ENCODE measurements around the gene HDAC2. TPM values are rescaled to one million over a fixed set of nuclear protein-coding genes. Genes with fewer than 3 reads are reported as not detected.

HDAC2 gene
- total RNA-seq, 1 experiment from 2014 or later: 120 TPM

DNA sequence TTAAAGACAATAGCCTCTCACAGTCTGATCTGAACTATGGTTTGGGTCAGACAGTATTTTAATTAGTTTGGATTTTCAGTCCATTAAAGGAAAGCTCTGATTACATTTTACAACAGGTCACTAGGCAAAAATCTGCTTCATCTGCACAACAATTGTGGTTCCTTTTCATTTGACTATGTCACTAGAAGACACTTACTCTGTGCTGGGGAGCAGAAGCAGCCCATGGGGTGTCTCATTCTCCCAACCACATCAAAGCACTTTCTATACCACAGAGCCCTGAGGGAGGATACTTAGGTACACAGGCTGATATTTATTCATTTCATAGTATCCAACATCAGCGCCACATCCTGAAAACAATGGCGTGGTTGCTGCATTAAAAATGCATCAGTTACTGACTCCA, 36.6 kb upstream of the HDAC2 start:
- H3K9me3 ChIP-seq (ENCODE audit: low read length): no peaks in the 10 kb centered on the region
- H3K9ac ChIP-seq (ENCODE audit: low read length): no peak overlapping the region
- no peak overlapping the region for H3K4me3 ChIP-seq (ENCODE audit: low read length)
- no peak for DNase-seq
- no peak overlapping the region for H3K4me2 ChIP-seq (ENCODE audit: low read depth, low read length, poor library complexity, severe bottlenecking)
- no peaks in the 10 kb centered on the region for H3K27me3 ChIP-seq (ENCODE audit: low read length)
- no peaks in the 10 kb centered on the region for H4K20me1 ChIP-seq (ENCODE audit: insufficient read depth, low read depth, low read length)
- no peak overlapping the region for H2AFZ ChIP-seq (ENCODE audit: low read length)
- H3K4me1 ChIP-seq (ENCODE audit: low read length): no peaks in the 10 kb centered on the region
- no peaks in the 10 kb centered on the region for H3K9me2 ChIP-seq (replicated peaks; ENCODE audit: insufficient read depth, low read length)
- no peaks in the 10 kb centered on the region for H3K36me3 ChIP-seq (ENCODE audit: insufficient read depth, low read length)
- H3K27ac ChIP-seq (ENCODE audit: low read length): no peak overlapping the region
- no peaks in the 10 kb centered on the region for H3K79me2 ChIP-seq (ENCODE audit: low read length)

DNA sequence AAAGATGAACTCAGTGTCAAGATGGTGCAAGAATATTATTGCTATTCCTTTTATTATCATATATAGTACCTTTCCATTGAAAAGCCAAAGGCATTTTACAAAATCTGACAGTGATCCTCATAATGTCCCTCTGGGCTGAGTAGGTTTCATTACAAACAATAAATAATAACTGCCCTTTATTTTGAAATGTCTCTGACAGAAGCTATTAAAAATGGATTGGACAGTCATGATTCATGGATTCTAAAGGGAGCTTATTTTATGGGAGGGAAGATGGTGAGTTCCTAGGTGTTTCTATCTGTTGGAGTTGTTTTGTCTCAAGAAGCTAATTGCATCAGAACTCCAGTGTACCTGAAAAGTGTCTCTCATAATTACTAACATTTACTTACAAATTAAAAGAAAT, 30.4 kb upstream of the HDAC2 start:
- H3K4me1 ChIP-seq (ENCODE audit: low read length): no peaks in the 10 kb centered on the region
- no peak overlapping the region for H2AFZ ChIP-seq (ENCODE audit: low read length)
- H3K27me3 ChIP-seq (ENCODE audit: low read length): no peaks in the 10 kb centered on the region
- no peaks in the 10 kb centered on the region for H3K9me2 ChIP-seq (replicated peaks; ENCODE audit: insufficient read depth, low read length)
- H3K9ac ChIP-seq (ENCODE audit: low read length): no peak overlapping the region
- no peak overlapping the region for H3K27ac ChIP-seq (ENCODE audit: low read length)
- H3K79me2 ChIP-seq (ENCODE audit: low read length): no peaks in the 10 kb centered on the region
- H3K4me2 ChIP-seq (ENCODE audit: low read depth, low read length, poor library complexity, severe bottlenecking): no peak overlapping the region
- no peaks in the 10 kb centered on the region for H3K36me3 ChIP-seq (ENCODE audit: insufficient read depth, low read length)
- no peak overlapping the region for H3K4me3 ChIP-seq (ENCODE audit: low read length)
- H3K9me3 ChIP-seq (ENCODE audit: low read length): no peaks in the 10 kb centered on the region
- no peaks in the 10 kb centered on the region for H4K20me1 ChIP-seq (ENCODE audit: insufficient read depth, low read depth, low read length)
- DNase-seq: no peak

DNA sequence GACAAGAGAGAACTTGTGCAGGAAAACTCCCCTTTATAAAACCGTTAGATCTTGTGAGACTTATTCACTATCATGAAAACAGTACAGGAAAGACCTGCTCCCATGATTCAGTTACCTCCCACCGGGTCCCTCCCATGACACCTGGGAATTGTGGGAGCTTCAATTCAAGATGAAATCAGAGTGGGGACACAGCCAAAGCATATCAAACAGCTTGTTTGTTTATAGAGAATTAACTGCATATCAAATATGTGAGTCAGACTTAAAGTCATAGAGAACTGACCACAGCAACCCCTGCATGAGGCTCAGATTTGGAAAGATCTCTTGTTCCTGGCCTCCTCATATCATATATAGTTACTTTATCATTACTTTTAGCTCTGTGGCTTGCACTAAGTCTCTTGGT, 29.1 kb upstream of the HDAC2 start:
- H3K4me2 ChIP-seq (ENCODE audit: low read depth, low read length, poor library complexity, severe bottlenecking): no peak overlapping the region
- H3K9me3 ChIP-seq (ENCODE audit: low read length): no peaks in the 10 kb centered on the region
- no peaks in the 10 kb centered on the region for H3K9me2 ChIP-seq (replicated peaks; ENCODE audit: insufficient read depth, low read length)
- H3K36me3 ChIP-seq (ENCODE audit: insufficient read depth, low read length): no peaks in the 10 kb centered on the region
- H3K9ac ChIP-seq (ENCODE audit: low read length): no peak overlapping the region
- H3K27ac ChIP-seq (ENCODE audit: low read length): no peak overlapping the region
- no peaks in the 10 kb centered on the region for H4K20me1 ChIP-seq (ENCODE audit: insufficient read depth, low read depth, low read length)
- no peak overlapping the region for H3K4me3 ChIP-seq (ENCODE audit: low read length)
- no peak overlapping the region for H2AFZ ChIP-seq (ENCODE audit: low read length)
- no peaks in the 10 kb centered on the region for H3K27me3 ChIP-seq (ENCODE audit: low read length)
- H3K4me1 ChIP-seq (ENCODE audit: low read length): no peaks in the 10 kb centered on the region
- DNase-seq: no peak
- H3K79me2 ChIP-seq (ENCODE audit: low read length): no peaks in the 10 kb centered on the region

DNA sequence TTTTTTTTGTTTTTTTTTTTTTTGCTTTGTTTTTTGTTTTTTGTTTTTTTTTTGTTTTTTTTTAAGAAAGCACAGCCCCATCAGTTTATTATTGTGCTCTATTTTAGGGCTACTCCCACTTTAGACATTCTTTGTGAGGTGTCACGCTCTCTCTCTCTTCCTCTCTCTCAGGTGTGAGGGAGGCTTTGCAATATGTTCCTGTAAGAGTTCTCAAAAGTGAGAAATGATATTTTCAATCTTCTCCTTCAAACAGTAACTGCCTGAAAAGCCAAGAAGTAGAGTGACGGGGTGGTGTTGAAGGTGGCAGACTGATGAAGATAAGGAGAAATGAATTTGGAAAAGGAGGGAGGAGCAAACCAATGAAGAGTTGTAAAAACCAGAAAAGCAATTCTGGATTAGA, 28.3 kb upstream of the HDAC2 start:
- H3K4me2 ChIP-seq (ENCODE audit: low read depth, low read length, poor library complexity, severe bottlenecking): no peak overlapping the region
- H3K4me1 ChIP-seq (ENCODE audit: low read length): no peaks in the 10 kb centered on the region
- no peaks in the 10 kb centered on the region for H3K27me3 ChIP-seq (ENCODE audit: low read length)
- H3K79me2 ChIP-seq (ENCODE audit: low read length): no peaks in the 10 kb centered on the region
- H3K36me3 ChIP-seq (ENCODE audit: insufficient read depth, low read length): no peaks in the 10 kb centered on the region
- H3K9me3 ChIP-seq (ENCODE audit: low read length): no peaks in the 10 kb centered on the region
- no peak overlapping the region for H3K9ac ChIP-seq (ENCODE audit: low read length)
- H3K4me3 ChIP-seq (ENCODE audit: low read length): no peak overlapping the region
- DNase-seq: no peak
- H3K9me2 ChIP-seq (replicated peaks; ENCODE audit: insufficient read depth, low read length): no peaks in the 10 kb centered on the region
- H3K27ac ChIP-seq (ENCODE audit: low read length): no peak overlapping the region
- H2AFZ ChIP-seq (ENCODE audit: low read length): no peak overlapping the region
- H4K20me1 ChIP-seq (ENCODE audit: insufficient read depth, low read depth, low read length): no peaks in the 10 kb centered on the region

DNA sequence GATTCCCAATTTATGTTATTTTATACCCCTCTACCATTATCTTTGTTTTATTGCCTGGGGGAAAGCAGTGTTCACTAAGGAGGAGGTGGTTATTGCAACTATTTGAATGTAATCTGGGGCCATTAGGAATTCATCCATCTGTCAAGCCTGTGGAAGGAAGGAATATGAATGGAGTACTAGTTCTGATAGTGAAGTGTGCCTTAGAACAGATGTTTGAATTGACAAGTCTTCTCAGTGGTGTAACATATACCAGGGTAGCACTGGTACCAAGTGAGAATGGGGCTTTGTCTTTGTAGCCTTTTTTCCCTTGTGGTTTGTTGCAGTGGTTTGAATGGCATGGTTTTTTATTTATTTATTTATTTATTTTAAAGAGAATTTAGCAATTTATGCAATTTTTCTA, 27.9 kb upstream of the HDAC2 start:
- Histone ChIP-seq H2AFZ (ENCODE audit: low read length) (no peak overlapping the region), H3K79me2 (ENCODE audit: low read length) (no peaks in the 10 kb centered on the region), H3K9ac (ENCODE audit: low read length) (no peak overlapping the region), H3K4me3 (ENCODE audit: low read length) (no peak overlapping the region), H4K20me1 (ENCODE audit: insufficient read depth, low read depth, low read length) (no peaks in the 10 kb centered on the region), H3K27me3 (ENCODE audit: low read length) (no peaks in the 10 kb centered on the region), H3K4me1 (ENCODE audit: low read length) (no peaks in the 10 kb centered on the region), H3K36me3 (ENCODE audit: insufficient read depth, low read length) (no peaks in the 10 kb centered on the region), H3K4me2 (ENCODE audit: low read depth, low read length, poor library complexity, severe bottlenecking) (no peak overlapping the region), H3K9me2 (replicated peaks; ENCODE audit: insufficient read depth, low read length) (no peaks in the 10 kb centered on the region), H3K9me3 (ENCODE audit: low read length) (no peaks in the 10 kb centered on the region), H3K27ac (ENCODE audit: low read length) (no peak overlapping the region)
- no peak for DNase-seq

DNA sequence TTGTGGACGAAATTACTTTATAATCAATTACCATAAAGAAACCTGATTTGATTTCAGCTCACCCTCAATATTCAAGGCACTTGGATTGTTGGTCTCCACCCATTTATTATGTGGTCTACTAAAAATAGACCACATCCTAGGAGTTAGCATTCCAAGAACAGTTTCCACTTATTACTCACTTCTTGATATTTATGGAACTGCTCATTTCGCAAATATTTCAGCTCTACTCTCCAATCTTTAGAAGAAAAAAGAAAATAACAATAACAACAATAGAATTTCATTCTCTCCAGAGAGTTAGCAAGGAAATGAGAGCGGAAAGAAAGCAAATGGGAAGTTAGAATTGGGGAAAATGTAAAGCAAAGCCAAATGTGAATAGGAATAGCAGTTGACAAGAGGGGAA, 26.2 kb upstream of the HDAC2 start:
- no peaks in the 10 kb centered on the region for H3K4me1 ChIP-seq (ENCODE audit: low read length)
- DNase-seq: no peak
- H3K79me2 ChIP-seq (ENCODE audit: low read length): no peaks in the 10 kb centered on the region
- no peaks in the 10 kb centered on the region for H3K9me2 ChIP-seq (replicated peaks; ENCODE audit: insufficient read depth, low read length)
- H3K36me3 ChIP-seq (ENCODE audit: insufficient read depth, low read length): no peaks in the 10 kb centered on the region
- no peak overlapping the region for H3K4me2 ChIP-seq (ENCODE audit: low read depth, low read length, poor library complexity, severe bottlenecking)
- H3K27me3 ChIP-seq (ENCODE audit: low read length): no peaks in the 10 kb centered on the region
- no peaks in the 10 kb centered on the region for H4K20me1 ChIP-seq (ENCODE audit: insufficient read depth, low read depth, low read length)
- no peak overlapping the region for H3K27ac ChIP-seq (ENCODE audit: low read length)
- no peaks in the 10 kb centered on the region for H3K9me3 ChIP-seq (ENCODE audit: low read length)
- no peak overlapping the region for H3K9ac ChIP-seq (ENCODE audit: low read length)
- no peak overlapping the region for H2AFZ ChIP-seq (ENCODE audit: low read length)
- no peak overlapping the region for H3K4me3 ChIP-seq (ENCODE audit: low read length)

DNA sequence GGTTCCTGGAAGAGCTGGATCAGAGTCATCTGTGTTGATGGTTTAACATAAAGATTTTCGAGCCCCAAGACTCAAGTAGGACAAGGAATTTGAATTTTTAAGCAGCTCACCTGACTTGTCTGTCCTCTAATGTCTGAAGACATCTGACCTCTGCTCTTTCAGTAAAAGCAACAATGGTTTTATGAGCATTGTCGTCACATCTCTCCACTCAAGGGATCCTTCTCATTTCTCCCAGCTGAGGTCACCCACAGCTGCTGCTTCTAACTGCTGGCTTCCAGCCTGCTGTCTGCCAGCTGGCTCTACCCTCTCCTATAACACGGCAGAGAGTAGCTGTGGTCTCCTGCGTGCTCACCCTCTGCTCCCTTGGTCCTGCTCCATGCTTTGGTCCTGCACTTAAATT, 24.7 kb upstream of the HDAC2 start:
- Histone ChIP-seq H3K4me3 (ENCODE audit: low read length) (no peak overlapping the region), H4K20me1 (ENCODE audit: insufficient read depth, low read depth, low read length) (no peaks in the 10 kb centered on the region), H3K36me3 (ENCODE audit: insufficient read depth, low read length) (no peaks in the 10 kb centered on the region), H3K79me2 (ENCODE audit: low read length) (no peaks in the 10 kb centered on the region), H3K9me3 (ENCODE audit: low read length) (no peaks in the 10 kb centered on the region), H3K4me2 (ENCODE audit: low read depth, low read length, poor library complexity, severe bottlenecking) (no peak overlapping the region), H3K27me3 (ENCODE audit: low read length) (no peaks in the 10 kb centered on the region), H2AFZ (ENCODE audit: low read length) (no peak overlapping the region), H3K9me2 (replicated peaks; ENCODE audit: insufficient read depth, low read length) (no peaks in the 10 kb centered on the region), H3K27ac (ENCODE audit: low read length) (no peak overlapping the region), H3K4me1 (ENCODE audit: low read length) (no peaks in the 10 kb centered on the region), H3K9ac (ENCODE audit: low read length) (no peak overlapping the region)
- DNase-seq: no peak

DNA sequence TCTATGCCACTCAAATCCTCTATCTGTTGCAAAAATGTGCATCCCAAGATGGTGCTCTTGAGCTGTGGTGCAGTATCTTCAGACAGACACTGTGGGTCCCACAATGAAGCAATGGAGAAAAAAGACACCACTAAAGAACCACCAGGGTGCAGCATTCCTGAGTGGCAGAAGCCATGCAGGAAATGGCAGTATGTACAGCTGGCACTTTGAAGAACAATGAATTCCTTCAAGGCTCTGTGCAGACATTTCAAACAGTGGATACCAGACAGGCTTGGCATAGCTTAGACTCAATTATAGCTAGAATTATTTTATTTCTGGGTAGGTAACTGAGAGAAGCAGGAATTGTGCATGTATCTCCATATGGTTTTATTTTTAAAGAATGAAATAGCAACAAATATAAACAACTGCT, 24.0 kb upstream of the HDAC2 start:
- H3K27ac ChIP-seq (ENCODE audit: low read length): no peak overlapping the region
- H3K9me2 ChIP-seq (replicated peaks; ENCODE audit: insufficient read depth, low read length): no peaks in the 10 kb centered on the region
- H2AFZ ChIP-seq (ENCODE audit: low read length): no peak overlapping the region
- no peaks in the 10 kb centered on the region for H3K79me2 ChIP-seq (ENCODE audit: low read length)
- no peak overlapping the region for H3K4me2 ChIP-seq (ENCODE audit: low read depth, low read length, poor library complexity, severe bottlenecking)
- H3K9ac ChIP-seq (ENCODE audit: low read length): no peak overlapping the region
- no peaks in the 10 kb centered on the region for H3K4me1 ChIP-seq (ENCODE audit: low read length)
- H3K36me3 ChIP-seq (ENCODE audit: insufficient read depth, low read length): no peaks in the 10 kb centered on the region
- H3K4me3 ChIP-seq (ENCODE audit: low read length): no peak overlapping the region
- no peaks in the 10 kb centered on the region for H3K9me3 ChIP-seq (ENCODE audit: low read length)
- no peaks in the 10 kb centered on the region for H3K27me3 ChIP-seq (ENCODE audit: low read length)
- DNase-seq: peak; percentile 80
- no peaks in the 10 kb centered on the region for H4K20me1 ChIP-seq (ENCODE audit: insufficient read depth, low read depth, low read length)

DNA sequence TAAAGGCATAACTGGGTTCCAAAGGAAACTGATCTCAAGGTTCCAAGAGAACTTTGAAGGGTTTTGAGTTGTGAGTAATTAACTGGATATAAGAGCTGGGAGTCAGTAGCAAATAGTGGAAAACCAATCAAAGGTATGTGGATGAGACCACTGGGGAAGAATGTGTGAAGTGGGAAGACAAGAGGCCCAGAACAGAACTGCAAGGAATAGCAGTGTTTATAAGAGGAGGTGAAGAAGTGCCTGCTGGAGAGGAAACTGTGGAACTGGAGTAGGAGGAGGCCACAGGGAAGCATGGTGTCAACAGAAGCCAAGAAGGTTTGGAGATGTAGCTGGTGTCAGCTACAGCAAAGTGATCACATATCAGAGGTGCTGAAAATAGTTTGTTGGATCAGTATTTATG, 18.7 kb upstream of the HDAC2 start:
- Histone ChIP-seq H3K27me3 (ENCODE audit: low read length) (no peaks in the 10 kb centered on the region), H2AFZ (ENCODE audit: low read length) (no peak overlapping the region), H3K79me2 (ENCODE audit: low read length) (no peaks in the 10 kb centered on the region)

More for the DNA sequence above, 18.7 kb upstream of the HDAC2 start:
- Histone ChIP-seq H3K4me2 (ENCODE audit: low read depth, low read length, poor library complexity, severe bottlenecking) (no peak overlapping the region), H3K9ac (ENCODE audit: low read length) (no peak overlapping the region), H3K9me2 (replicated peaks; ENCODE audit: insufficient read depth, low read length) (no peaks in the 10 kb centered on the region), H3K27ac (ENCODE audit: low read length) (no peak overlapping the region), H3K4me3 (ENCODE audit: low read length) (no peak overlapping the region), H3K9me3 (ENCODE audit: low read length) (no peaks in the 10 kb centered on the region), H4K20me1 (ENCODE audit: insufficient read depth, low read depth, low read length) (no peaks in the 10 kb centered on the region), H3K4me1 (ENCODE audit: low read length) (no peaks in the 10 kb centered on the region), H3K36me3 (ENCODE audit: insufficient read depth, low read length) (no peaks in the 10 kb centered on the region)
- no peak for DNase-seq
